Right lobe of liver (tissue), 6 donors: ENCODE results near the gene YWHAH. TPM values are rescaled to one million over a fixed set of nuclear protein-coding genes. Genes with fewer than 3 reads are reported as not detected.

Experiments
- ATAC-seq, 4 donors: fragments of 200-7000 bp; cut with Tn5 transposase; one replicate each; pipeline ENCODE4 v1.9.1; 2020; ENCODE audit warnings: mild to moderate bottlenecking in 4 of 4, moderate library complexity in 4 of 4
- DNase-seq, 3 donors: peaks; one replicate each; pipeline ENCODE4 v3.0.0-alpha.2; 2020
- H3K27ac ChIP-seq, 3 donors: fragments of 200-600 bp; one replicate each; pipeline ENCODE4 v1.8.0; 2022
- H3K27me3 ChIP-seq, 2 donors: fragments of 200-600 bp; one replicate each; pipeline ENCODE4 v1.8.0; 2022
- H3K36me3 ChIP-seq, 4 donors: fragments of 200-600 bp; sonication (generic) in 1 of 4; one replicate each; pipeline versions ENCODE4 v1.5.1 to v1.8.0; 2017 to 2022; ENCODE audit warnings: control low read depth in 1 of 4
- H3K4me1 ChIP-seq, 4 donors: fragments of 200-600 bp; sonication (generic) in 1 of 4; one replicate each; pipeline versions ENCODE4 v1.5.1 to v1.8.0; 2017 to 2022; ENCODE audit warnings: control low read depth in 1 of 4
- H3K4me3 ChIP-seq, 3 donors: fragments of 200-600 bp; one replicate each; pipeline ENCODE4 v1.8.0; 2022
- H3K9me3 ChIP-seq, 4 donors: fragments of 200-600 bp; sonication (generic) in 1 of 4; one replicate each; pipeline versions ENCODE4 v1.5.1 to v1.8.0; 2017 to 2022; ENCODE audit warnings: control low read depth in 1 of 4
- POLR2A ChIP-seq: fragments of 450-650 bp; IDR thresholded peaks from one replicate; pipeline ENCODE4 v1.6.1; 2017; ENCODE audit warnings: antibody characterized with exemption, mild to moderate bottlenecking
- WGBS: methylation state at CpG from one replicate; pipeline ENCODE4 v1.1.6; 2018; ENCODE audit warnings: low coverage, low lambda C conversion rate; ENCODE audit not compliant: insufficient coverage; ENCODE audit errors: missing lambda C conversion rate; 5-methylcytosine and 5-hydroxymethylcytosine counted together
- intact Hi-C, 2 donors: fragments of 100-400 bp; cut with DNase I; formaldehyde crosslinking; loops; one replicate each; pipeline versions ENCODE4 v1.11.2 to v1.14.1; 2022
- total RNA-seq, 6 experiments: library from RNA; depleted of rRNA in 2 of 6; stranded (reverse); fragments of >200 nt in 2 of 6; fragmentation: NEBNext Ultra II Directional in 3 of 6; extraction: Animal tissue kit (Norgen Biotek cat#: 25700) in 3 of 6; gene quantifications; one replicate each; pipeline versions ENCODE4 v1.1.0 to v1.2.4, GENCODE V29; 2016 to 2023
- TF ChIP-seq, protein P1 (sequence below), 4 donors: fragments of 200-600 bp in 3 of 4; fragments of 450-650 bp in 1 of 4; IDR thresholded peaks; one replicate each; pipeline versions ENCODE4 v1.5.1 to v1.8.0; 2016 to 2022; ENCODE audit warnings: antibody characterized with exemption in 4 of 4, mild to moderate bottlenecking in 2 of 4
- donor health status: DM: no; HTN: yes; CAD: no.
- donor health status: DM: no; HTN: no; CAD: no.
- donor health status: DM: no; HTN: no; CAD: no.
- donor health status: DM: no; HTN: yes; CAD: no.
- donor health status: DM: no; HTN: yes; CAD: no.

YWHAH gene
- total RNA-seq, 6 experiments from 2014 or later = 35.8 to 97.5 (median 59.1) TPM

DNA sequence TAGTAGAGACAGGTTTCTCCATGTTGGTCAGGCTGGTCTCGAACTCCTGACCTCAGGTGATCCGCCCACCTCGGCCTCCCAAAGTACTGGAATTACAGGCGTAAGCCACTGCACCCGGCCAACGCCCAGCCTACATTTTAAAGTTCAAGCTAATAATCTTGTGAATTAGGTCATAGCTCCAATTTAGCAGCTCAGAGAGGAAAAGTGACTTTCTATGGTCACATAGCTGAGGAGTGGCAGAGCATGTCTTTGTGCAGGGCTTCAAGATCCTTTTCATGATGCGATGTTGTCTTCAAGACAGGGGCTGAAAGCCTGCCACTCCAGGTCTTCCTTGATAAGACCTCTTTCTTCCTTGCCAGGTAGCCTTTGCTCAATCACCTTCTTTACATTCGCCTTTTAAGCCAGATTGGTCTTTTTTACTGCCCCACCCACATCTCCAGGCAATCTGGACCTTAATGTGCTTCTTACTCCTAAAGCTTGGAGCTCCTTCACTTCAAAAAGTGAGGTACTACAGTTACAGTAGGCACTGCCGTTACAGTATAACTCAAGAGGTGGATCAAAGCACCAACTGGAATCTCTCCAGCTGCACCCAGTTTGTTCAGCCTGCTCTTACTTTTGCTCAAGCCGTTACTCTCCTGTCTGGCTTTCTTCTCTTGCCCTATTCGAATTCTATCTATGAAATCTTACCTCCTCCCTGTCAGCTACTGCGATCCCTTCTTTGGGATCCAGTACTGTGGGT is 18.2 kb downstream of the YWHAH start:
- Histone ChIP-seq H3K27me3 (no peaks in the 10 kb centered on the region), H3K4me1 (no peaks in the 10 kb centered on the region), H3K9me3 (no peaks in the 10 kb centered on the region), H3K27ac (no peak overlapping the region), H3K36me3 (peaks cover 0 to 5% (median 0%) of the 10 kb centered on the region in 4 donors), H3K4me3 (no peak overlapping the region)
- no peak for ATAC-seq
- intact Hi-C loops = no loop called here
- no peak for DNase-seq
- no peak for TF ChIP-seq POLR2A
- TF ChIP-seq, protein P1, sequence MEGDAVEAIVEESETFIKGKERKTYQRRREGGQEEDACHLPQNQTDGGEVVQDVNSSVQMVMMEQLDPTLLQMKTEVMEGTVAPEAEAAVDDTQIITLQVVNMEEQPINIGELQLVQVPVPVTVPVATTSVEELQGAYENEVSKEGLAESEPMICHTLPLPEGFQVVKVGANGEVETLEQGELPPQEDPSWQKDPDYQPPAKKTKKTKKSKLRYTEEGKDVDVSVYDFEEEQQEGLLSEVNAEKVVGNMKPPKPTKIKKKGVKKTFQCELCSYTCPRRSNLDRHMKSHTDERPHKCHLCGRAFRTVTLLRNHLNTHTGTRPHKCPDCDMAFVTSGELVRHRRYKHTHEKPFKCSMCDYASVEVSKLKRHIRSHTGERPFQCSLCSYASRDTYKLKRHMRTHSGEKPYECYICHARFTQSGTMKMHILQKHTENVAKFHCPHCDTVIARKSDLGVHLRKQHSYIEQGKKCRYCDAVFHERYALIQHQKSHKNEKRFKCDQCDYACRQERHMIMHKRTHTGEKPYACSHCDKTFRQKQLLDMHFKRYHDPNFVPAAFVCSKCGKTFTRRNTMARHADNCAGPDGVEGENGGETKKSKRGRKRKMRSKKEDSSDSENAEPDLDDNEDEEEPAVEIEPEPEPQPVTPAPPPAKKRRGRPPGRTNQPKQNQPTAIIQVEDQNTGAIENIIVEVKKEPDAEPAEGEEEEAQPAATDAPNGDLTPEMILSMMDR (IDR thresholded peaks at IDR 0.05) = no peak
- 74% methylated on average over 11 of the region's 12 CpGs for WGBS

DNA sequence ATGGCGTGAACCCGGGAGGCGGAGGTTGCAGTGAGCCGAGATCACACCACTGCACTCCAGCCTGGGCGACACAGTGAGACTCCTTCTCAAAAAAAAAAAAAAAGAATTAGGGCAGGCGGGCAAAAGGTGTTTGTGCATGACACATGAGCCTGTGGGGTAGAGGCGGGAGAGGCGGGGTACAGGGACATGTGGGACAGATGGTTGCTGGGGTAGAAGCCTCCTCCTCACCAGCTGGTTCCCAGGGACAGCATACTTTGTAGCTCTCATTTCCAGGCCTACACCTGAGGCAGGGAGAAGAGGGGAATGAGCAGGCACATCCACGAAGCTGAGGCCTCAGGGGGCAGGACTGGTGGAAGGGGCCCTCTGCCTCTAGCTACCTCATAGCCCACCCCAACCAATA is 23.7 kb downstream of the YWHAH start:
- H3K27me3 ChIP-seq = no peaks in the 10 kb centered on the region
- TF ChIP-seq, protein P1 (IDR thresholded peaks at IDR 0.05) = no peak
- no peak for TF ChIP-seq POLR2A
- no peaks in the 10 kb centered on the region for H3K36me3 ChIP-seq
- intact Hi-C loops = no loop called here
- DNase-seq (no peak), ATAC-seq (no peak)
- WGBS = 87% methylated on average over 6 of the region's 9 CpGs
- H3K4me1 ChIP-seq = peaks cover 0 to 5% (median 2%) of the 10 kb centered on the region in 4 donors
- H3K9me3 ChIP-seq = no peaks in the 10 kb centered on the region
- H3K27ac ChIP-seq = no peak overlapping the region
- no peak overlapping the region for H3K4me3 ChIP-seq

DNA sequence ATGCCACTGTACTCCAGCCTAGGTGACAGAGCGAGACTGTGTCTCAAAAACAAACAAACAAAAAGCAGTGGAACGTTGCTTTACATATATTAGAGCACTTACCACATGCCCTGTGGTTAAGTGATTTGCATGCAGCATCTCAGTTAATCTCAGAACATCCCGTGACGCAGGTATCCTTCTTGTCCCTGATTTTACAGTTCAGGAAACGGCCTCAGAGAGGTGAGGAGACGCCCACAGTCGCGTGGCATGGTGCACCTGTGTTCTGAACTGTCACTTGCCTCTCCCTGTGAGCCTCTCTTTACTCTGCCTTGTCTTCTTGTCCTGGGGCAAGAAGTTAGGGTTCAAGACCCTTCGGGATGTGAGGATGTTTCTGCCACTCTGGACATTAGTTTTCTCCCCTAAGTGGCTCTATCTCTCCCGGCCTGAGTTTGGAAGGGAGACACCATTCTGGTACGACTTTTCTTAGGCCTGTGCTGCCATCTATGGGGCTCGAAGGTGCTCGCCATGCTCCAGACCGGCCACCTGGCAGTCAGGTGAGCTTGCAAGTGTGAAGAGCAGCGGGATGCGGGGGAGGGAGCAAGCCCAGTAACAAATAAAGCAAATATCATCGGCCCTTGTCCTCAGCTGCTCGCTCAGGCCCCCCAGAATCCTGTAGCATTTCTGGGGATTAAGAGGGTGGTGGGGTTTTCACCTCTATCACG is 25.6 kb downstream of the YWHAH start:
- intact Hi-C loops = no loop called here

DNA sequence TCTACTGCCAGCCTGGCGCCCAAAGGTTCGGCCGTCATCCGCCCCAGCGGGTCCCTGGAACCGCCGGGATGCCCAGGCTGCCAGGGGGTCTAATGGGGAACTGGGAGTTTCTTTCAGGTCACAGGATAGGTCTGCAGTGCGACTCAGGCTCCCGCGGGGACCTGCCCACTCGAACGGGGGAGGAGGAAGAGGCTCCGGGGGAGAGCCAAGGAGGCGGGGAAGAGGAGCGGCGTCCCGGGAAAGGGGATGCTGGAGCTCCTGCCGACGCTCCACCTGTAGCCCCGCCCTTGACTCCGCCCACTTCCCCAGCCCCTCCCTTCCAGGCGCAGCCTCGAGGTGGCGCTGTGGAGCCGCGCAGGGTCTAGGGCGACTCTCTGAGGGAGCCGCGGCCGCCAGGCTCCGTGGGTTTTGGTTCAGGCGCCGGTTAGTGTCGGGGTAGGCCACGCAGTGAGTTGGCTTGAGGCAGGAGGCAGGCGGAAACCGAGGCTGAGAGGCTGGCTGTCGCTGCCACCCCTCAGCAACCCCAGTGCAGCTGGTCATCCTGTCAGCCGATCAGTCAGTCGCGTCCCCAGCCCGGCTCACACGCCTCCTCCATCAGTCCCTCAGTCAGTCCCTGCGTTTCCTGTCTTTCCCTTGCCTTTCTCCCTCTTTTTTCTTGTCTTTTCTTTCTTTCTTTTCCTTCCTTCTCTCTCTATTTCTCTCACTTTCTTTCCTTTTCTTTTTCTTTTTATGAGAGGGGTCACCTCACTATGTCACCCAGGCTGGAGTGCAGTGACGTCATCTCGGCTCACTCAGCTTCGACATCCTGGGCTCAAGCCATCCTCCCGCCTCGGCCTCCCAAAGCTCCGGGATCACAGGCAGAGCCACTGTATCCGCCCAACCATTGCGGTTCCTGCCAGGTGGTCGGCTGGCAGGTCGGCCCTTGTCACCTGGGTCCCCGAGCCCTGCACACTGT is 26.4 kb downstream of the YWHAH start:
- no peaks in the 10 kb centered on the region for H3K27me3 ChIP-seq
- peak; percentile 37 for TF ChIP-seq POLR2A
- TF ChIP-seq, protein P1 (IDR thresholded peaks at IDR 0.05) = peak; percentile 93 to 98 (median 98)
- no peaks in the 10 kb centered on the region for H3K36me3 ChIP-seq
- no peaks in the 10 kb centered on the region for H3K9me3 ChIP-seq
- WGBS = 26% methylated on average over 19 of the region's 55 CpGs
- no peak overlapping the region for H3K27ac ChIP-seq
- ATAC-seq (peak; percentile 90 to 95 (median 94)), DNase-seq (peak; percentile 89 to 91 (median 91))
- peak overlapping the region; percentile 39 to 58 (median 47) for H3K4me3 ChIP-seq
- H3K4me1 ChIP-seq = peaks cover 0 to 16% (median 2%) of the 10 kb centered on the region in 4 donors
- intact Hi-C loops = no loop called here

More for the DNA sequence above, 25.6 kb downstream of the YWHAH start:
- H3K9me3 ChIP-seq = no peaks in the 10 kb centered on the region
- DNase-seq (peak; percentile 76 to 77 (median 76)), ATAC-seq (peak; percentile 71 to 77 (median 76))
- H3K27ac ChIP-seq = no peak overlapping the region
- no peaks in the 10 kb centered on the region for H3K27me3 ChIP-seq
- no peak for TF ChIP-seq POLR2A
- TF ChIP-seq, protein P1 (IDR thresholded peaks at IDR 0.05) = peak; percentile 38 to 64 (median 40)
- H3K36me3 ChIP-seq = no peaks in the 10 kb centered on the region
- H3K4me1 ChIP-seq = peaks cover 0 to 16% (median 2%) of the 10 kb centered on the region in 4 donors
- peak overlapping the region; percentile 39 to 58 (median 47) for H3K4me3 ChIP-seq
- WGBS = 27% methylated on average over 14 of the region's 19 CpGs
